Neural progenitor cell (in vitro differentiated cells): ENCODE data around the gene KLHL35.

ENCODE experiments used
- EZH2phosphoT487 ChIP-seq: fragments of 200-600 bp; sonication (generic); IDR thresholded peaks from 2 replicates; pipeline ENCODE4 v1.6.1; 2017; ENCODE audit warnings: antibody characterized with exemption
- TF ChIP-seq, protein P1 (sequence below): fragments of 200-600 bp; sonication (generic); IDR thresholded peaks from 2 replicates; pipeline ENCODE4 v1.5.1; 2017; ENCODE audit warnings: antibody characterized with exemption, mild to moderate bottlenecking

GRCh38 chr11:75454987-75455386, 22.0 kb upstream of the KLHL35 start:
- TF ChIP-seq, protein P1, sequence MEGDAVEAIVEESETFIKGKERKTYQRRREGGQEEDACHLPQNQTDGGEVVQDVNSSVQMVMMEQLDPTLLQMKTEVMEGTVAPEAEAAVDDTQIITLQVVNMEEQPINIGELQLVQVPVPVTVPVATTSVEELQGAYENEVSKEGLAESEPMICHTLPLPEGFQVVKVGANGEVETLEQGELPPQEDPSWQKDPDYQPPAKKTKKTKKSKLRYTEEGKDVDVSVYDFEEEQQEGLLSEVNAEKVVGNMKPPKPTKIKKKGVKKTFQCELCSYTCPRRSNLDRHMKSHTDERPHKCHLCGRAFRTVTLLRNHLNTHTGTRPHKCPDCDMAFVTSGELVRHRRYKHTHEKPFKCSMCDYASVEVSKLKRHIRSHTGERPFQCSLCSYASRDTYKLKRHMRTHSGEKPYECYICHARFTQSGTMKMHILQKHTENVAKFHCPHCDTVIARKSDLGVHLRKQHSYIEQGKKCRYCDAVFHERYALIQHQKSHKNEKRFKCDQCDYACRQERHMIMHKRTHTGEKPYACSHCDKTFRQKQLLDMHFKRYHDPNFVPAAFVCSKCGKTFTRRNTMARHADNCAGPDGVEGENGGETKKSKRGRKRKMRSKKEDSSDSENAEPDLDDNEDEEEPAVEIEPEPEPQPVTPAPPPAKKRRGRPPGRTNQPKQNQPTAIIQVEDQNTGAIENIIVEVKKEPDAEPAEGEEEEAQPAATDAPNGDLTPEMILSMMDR = no peak
- TF ChIP-seq EZH2phosphoT487 = no peak
